NCI-H1105 treated with DMSO at 0.1 percent for 48 hours (cell line): ENCODE measurements around the gene SMARCC1.

Experiments
- DNase-seq: peaks from one replicate; lab custom pipeline; 2025; lab: John Stamatoyannopoulos, UW

SMARCC1 gene

DNA sequence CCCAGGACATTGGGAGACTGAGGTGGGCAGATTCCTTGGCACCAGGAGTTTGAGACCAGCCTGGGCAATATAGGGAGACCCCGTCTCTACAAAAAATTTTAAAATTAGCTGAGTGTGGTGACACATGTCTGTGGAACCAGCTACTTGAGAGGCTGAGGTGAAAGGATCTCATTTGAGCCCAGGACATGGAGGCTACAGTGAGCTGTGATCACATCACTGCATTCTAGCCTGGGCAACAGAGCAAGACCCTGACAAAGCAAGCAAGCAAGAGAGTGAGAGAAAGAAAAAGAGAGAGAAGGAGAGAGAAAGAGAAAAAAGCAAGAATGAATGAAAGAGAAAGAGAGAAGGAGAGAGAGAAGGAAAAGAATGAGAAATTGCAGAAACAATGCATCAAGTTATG is 150.9 kb downstream of the SMARCC1 start:
- DNase-seq, result no peak

DNA sequence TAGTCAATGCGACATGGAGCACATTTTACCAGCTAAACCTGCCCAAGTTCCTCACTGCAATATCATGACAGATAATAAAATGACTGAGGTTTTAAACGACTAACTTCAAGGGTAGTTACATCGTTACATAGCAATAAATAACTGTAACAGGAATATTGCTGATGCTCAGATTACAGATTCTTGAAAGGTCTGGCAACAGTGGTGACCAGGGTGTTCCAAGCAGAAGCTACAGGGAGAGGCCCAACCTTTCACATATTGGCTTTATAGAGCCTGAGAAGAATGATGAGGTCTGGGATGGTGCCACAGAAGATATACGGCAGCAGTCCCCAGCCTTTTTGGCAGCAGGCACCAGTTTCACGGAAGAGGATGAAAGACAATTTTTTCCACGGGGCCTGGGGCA is 151.9 kb downstream of the SMARCC1 start:
- no peak for DNase-seq

DNA sequence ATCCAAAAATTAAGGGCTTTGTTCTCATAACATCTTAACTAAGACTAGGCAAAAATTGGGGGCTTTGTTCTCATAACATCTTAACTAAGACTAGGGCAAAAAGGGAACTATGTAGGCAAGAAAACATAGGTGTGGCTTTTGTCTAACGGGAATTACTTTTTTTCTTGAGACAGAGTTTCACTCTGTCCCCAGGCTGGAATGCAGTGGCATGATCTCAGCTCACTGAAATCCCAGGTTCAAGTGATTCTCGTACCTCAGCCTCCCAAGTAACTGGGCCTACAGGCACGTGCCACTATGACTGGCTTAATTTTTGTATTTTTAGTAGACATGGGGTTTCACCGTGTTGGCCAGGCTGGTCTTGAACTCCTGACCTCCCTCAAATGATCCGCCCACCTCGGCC is 153.3 kb downstream of the SMARCC1 start:
- DNase-seq, result no peak

DNA sequence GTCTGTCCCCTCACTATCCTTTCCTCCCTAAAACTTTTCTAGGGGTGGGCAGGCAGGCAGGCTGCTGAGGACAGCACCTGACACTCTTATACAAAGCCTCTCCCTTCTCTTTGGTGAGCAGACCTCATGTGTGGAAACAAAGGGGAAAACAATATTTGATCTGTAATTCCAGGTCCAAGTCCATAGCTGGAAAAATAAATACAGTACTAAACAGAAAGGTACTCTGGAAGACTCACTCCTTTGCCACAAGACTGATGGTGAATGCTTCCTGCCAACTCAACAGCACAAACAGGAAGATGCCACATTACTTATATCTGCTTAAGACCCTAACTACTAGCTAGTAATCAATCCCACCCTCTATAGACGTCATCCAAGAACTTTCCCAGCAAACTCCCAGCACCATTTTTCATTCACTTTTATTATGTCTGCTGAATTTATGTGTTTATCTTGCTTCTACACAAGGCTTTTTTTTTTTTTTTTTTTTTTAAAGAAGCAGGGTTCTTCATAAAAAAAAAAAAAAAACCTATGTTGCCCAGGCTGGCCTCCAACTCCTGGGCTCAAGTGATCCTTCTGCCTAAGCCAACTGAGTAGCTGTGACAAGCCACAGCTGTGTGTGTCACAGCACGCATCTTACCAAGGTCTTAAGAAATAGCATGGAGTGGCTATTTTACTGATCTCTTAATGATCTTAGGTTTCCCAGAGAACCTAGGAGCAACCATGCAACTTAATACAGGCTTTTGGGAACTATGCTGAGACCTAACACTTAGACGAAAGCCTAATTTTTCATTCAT is 158.8 kb downstream of the SMARCC1 start:
- DNase-seq, result no peak

DNA sequence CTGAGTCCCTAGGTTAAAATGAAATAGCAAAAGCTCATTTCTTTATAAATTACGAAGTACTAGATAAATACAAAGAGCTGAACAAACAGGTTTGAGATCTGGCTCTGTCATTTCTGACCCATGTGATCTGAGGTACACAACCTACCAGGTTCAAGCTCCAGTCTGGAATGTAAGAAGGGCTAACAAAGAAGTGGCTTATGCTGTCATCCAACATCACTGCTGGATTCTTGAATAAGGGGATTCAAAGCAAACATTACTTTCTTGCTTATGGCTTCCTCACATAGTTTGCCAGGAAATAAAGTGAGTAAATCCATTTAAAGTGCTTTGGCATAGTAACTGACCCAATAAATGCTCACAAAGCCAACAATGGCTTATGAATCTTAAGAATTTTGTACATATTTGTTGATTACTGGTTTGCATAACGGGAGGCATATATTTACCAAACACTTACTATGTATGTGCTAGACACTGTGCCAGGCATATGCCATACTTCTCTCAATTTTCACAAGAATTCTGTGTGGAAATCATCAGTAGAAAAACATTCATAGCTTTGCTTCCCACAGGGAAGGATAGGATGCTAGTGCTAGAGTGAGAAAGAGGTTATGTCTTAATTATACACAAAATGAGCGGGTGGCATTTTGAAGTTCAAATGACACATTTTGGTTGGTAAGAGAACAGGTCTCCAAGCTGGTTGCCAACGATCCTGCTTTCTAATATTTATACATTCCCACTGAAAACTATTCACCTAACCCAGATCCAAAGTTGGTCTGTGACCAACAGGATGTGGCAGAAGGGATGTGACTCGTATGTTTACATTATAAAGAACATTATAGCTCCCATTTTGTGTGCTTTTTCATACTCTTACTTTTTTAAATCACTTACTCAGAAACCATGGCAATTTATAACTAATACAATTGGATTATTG is 164.3 kb downstream of the SMARCC1 start:
- no peak for DNase-seq

DNA sequence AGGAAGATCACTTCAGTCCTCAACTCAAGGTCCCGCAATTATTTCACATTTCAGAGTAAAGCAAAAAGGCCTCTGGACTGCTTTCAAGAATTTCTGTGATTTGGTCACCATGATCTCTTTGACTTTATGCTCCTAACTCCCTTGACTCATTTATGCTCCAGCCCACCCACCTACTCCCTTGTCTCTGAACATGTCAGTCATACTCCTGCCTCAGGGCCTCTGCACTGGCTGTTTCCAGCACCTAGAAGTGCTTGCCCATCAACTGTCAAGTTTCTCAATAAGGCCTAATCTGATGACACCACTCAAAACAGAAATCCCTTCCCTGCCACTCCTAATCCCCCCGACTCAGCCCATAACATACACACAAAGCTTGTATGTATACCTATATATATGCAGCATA is 166.9 kb downstream of the SMARCC1 start:
- DNase-seq, result no peak

DNA sequence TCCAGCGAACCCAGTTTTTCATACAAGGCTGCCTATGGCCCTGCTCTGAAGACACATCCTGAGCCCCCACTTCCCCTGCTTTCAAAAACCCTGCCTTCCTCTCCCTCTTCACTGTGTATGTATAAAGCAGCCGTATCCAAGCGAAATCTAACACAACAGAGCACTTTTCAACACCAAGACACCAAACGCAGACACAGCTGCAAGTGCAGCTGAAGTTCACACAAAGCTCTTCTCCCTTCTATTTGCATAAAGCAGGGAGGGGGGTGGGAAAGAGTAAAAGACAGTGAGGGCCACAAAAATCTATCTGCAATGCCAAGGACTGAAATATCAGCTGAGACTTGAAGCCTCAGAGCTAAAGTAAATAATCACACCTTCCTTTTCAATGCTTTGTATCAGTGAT is 168.0 kb downstream of the SMARCC1 start:
- DNase-seq, result no peak

DNA sequence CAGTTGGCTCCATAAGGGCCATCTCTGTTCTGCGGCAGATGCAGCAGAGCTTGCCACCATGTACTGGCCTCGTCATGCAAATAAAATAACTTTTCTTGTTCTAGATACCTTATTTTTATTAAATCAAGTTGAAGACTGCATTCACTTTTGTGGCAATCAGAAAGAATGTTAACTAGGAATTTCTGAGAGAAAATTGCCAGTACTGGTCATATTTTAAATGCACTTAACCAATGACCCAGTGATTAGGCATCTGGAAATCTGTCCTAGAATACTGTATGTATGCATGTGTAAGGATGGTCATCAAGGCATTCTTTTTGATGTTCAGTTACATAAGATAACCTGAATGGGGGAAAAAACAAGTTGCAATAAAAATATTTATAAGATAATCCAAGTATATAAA is 168.8 kb downstream of the SMARCC1 start:
- no peak for DNase-seq

DNA sequence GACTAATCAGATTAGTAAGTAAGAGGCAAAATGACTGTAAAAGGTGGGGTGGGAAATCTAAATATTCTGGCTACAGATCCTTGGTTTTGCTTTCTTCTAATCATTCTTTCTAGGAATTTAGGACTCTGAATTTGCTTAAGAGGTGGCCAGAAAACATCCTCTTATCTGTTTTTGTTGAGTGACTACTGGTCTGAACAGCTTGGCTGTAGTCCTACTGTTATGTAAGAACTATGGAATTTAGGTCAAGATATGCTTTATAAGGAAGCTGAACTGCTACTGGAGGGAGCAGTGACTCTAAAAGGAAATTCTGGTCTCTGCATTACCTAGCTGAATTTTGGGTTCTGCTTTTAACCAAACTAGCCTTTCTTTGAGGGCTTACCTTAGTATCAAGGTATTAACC is 169.5 kb downstream of the SMARCC1 start:
- DNase-seq, result no peak

DNA sequence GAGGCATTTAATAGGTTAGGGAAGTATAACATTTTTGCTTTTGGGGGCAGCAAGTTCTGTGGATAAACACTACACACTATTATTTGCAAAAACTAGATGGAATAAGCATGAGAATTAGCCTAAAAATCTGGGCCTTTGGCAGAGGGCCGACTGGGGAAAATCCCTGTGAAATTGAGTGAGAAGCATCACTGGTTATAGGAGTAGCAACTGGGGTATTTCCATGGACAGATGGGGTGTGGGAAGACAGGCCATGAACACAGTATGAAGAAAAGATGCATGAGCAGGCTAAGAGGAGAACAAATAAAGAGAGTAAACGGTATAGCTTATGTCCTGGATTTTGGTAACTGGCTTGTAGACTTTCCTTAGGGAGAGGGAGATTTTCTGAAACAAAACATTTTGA is 170.1 kb downstream of the SMARCC1 start:
- no peak for DNase-seq

DNA sequence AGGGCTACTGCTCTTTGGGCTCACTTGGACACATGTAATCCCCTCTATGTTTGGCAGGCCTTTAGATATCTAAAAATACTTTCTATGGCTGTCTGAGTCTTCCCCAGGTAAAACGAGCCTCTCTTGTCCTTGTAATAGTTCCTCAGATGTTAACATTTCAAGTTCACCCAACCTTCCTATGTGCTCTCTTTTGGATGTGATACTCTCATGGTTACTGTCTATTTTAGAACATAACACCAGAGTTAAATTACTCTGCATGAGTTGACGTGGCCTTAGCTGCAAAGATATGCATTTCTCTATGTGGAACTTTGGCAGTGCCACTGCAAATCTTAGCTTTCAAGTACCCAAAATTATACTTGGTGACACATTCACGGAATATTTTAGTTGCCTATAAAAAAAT is 171.1 kb downstream of the SMARCC1 start:
- no peak for DNase-seq

DNA sequence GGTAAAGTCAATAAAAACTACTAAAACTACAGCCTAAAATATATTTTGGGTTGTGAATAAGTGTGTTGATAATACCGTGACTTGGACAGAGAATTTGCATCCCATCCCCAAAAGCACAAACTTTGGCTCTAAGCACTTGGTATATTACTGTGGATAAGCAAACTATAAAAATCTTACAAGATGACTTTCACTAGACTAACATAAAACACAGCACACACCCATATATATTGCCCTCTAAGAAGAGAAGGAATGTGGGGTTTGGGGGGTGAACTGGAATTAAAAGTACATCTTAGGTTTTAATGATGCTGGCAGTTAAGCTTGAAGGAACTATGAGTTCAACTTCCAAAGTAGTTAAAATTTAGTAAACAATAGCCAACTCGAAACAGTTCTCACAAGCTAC is 174.4 kb downstream of the SMARCC1 start:
- no peak for DNase-seq

DNA sequence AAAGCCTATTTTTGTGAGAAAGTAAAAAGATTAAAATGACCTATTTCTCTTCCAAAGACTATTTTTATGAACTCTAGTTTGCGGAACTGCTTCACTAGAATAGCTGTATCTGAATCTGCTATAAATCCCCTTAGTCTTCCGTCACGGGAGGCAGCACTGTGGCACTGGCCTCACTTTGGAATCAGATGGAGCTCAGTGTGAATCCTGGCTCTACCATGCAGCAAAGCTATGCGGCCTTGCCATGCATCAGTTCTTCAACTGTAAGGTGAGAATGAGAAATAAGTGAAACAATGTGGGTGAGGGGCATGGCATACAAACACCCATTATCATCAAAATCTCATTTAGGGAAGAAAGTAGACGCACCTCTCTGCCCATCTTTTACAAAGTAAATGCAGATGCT is 175.5 kb downstream of the SMARCC1 start:
- DNase-seq, result no peak

DNA sequence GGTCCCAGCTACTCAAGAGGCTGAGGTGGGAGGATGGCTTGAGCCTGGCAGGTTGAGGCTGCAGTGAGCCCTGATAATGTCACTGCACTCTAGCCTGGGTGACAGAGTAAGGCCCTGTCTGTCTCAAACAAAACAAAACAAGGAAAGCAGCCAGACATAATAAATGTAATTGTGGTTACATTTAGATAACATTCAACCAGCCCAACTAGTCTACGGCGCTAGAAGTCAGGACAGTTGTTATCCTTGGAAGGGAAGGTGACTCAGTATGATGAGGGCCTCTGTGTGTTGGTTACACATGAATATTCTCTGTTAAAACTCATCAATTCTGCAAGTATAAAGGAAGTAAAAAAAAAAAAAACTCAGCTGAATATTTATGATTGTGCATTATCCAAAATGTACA is 176.0 kb downstream of the SMARCC1 start:
- no peak for DNase-seq

DNA sequence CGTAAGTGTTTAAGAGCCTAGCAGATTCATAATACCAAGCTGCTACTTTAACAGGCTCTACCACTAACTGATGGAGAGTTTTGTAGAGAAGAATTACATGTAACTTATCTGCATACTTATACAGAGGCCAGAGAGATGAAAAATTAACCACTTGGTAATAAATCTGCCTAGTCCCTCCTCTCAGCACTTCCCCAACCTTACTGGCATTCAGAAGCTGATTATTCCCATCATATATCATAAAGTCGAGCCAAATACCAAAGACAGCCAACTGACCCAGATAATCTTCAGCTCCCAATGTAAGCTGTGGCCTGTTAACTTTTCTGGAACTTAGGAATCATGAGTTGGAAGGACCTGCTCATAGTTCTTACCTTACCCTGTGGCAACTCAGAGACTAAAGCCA is 177.5 kb downstream of the SMARCC1 start:
- no peak for DNase-seq

DNA sequence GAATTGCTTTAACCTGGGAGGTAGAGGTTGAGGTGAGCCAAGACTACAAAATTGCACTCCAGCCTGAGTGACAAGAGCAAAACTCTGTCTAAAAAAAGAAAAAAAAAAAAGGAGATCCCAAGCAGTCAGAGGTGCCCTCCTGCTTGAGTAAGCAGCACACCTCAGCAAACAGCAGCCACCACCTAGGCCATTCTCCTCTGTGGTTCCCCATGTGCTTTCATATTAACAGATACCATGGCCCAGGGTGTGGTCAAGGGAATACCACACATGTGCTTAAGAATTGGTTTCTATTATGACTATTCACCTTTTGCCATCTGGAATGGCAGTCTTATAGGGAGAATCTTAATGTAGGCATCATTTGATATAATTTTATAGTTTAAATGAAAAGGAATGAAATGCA is 178.4 kb downstream of the SMARCC1 start:
- no peak for DNase-seq

DNA sequence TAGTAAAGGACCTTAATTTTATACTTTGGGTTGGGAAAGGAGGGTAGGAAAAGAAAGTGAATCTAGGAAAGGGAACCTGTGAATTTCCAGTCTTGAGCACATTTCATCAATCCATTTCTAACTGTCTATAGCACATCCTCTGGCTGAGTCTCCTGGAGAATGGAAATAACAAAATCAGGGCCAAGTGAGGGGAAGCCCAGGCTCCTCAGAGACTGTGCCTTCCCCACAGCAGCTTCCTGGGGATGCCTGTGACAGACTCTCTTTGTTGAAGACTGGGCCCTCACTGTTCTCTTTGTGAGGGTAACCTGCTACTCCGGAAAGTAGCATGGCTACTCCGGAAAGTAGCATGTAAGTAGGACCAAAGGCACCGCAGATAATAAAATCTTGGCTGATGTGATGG is 180.4 kb downstream of the SMARCC1 start:
- DNase-seq, result no peak

DNA sequence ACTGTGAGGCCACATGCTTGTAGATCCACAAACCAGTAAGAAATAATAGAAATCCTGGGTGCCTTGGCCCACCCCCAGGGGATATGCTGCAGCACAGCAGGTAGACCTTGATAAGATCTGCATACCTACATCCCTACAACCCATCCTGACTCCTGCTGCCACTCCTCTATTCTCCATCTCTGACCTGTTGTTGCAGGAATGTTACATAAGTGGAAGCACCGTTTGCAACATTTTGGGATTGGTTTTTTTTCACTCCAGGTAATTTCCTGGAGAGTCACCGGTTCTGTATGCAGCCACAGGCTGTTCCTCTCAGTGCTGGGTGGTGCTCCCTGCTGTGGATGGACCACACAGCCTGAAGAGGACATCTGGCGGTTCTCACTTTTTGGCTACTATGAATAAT is 186.9 kb downstream of the SMARCC1 start:
- DNase-seq, result no peak

DNA sequence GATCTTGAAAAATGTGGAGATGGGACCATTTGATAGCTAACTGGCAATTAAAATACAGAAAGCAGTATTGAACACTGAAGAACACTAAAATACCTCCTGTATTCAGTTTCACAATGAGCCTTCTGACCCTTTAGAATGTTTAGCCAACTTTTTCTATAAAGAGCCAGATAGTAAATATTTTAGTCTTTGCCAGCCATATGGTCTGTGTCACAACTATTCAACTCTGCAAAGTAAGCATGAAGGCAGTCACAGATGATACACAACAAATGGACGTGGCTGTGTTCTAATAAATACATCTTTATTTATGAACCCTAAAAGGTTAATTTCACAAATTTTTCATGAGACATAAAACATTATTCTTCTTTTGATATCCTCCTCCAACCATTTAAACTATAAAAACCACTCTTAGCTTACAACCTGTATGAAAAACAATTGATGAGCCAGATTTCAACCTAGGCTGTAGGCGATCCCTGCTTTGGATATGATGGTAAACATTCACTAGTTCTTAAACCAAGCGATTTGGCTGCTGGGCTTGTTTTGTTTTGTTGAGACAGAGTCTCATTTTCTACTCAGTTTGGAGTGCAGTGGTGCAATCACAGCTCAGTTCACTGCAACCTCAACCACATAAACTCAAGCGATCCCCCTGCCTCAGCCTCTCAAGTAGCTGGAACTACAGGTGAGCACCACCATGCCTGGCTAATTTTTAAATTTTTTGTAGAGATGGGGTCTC is 189.5 kb downstream of the SMARCC1 start:
- DNase-seq, result no peak

DNA sequence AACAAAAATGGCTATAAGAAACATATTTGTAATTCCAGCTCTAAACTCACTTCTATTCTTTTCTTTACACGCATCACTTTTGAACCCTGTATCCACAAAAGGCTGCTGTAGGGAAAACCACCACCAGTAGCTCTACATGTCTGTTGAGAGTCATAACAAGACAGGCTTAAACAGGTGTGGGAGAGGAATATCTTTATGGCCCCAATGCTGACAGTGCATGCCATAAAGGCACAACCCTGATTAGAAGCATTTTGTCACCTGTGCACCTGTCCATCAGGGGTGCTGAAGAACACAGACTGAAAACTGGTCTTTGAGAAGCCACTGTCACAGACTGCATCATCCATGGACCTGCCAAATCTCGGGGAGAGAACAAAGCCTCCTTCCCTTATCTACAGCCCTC is 191.5 kb downstream of the SMARCC1 start:
- no peak for DNase-seq

DNA sequence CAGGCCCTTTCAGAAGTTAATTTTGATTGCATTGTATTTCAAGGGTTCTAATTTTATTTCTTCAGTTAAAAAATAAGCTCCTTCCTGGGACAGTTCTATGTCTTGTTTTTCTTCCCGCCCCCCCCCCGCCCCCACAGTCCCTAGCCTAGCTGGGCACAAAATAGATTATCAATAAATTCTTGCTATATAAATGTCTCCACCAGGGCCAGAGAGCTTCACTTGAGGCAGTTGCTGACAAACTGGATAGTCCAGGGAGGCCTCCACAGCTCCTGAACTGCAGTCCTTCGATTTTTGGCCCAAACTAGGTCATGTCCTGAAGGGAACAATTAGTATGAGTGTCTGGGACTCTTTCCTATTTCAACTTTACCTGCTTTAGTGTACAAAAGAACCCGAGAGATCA is 193.1 kb downstream of the SMARCC1 start:
- no peak for DNase-seq

DNA sequence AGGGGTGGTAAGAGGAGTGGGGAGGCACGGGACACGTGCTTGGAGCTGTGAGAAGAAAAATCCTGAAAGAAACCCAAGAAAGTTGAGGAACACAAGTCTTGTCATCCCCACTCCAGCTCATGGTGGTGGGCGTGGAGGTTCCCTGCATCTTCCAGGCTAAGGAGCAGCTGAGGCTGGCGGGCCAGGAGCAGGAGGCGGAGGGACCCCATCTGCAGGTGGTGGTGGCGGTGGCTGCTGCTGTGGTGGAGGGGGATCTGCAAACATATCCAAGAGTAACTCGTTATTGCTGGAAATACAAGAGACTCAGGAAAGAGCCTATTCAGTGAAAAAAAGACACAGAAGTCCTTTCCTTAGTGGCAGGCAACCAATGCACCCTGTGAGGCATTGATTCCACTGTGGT is 193.6 kb downstream of the SMARCC1 start:
- DNase-seq, result no peak

DNA sequence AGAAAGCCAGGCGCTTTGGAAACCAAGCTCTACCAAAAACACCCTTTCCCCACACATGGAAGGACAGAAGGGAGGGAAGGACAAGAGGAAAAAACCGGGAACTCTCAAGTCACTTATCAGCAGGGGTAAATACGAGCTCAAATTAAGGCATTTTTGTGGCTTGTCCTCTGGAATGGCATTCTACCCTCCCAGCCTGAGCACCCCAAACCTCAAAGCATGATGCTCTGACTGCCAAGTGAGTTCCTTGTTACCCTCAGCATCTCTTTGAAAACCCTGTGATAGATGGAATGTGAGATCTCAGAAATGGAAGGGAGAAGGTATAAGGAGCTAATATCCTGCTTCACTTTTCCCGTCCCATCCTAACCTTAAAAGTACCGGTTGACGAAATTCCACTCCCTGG is 194.9 kb downstream of the SMARCC1 start:
- DNase-seq, result no peak
